Measurements from ENCODE around the gene TUBA3E. TPM values are rescaled to one million over a fixed set of nuclear protein-coding genes. Genes with fewer than 3 reads are reported as not detected.

The TUBA3E gene
- total and polyA plus RNA-seq, 2 of the 8 experiments (the other 6 are each of a cell fraction or from before 2014, with no cell fraction given), result not detected

DNA sequence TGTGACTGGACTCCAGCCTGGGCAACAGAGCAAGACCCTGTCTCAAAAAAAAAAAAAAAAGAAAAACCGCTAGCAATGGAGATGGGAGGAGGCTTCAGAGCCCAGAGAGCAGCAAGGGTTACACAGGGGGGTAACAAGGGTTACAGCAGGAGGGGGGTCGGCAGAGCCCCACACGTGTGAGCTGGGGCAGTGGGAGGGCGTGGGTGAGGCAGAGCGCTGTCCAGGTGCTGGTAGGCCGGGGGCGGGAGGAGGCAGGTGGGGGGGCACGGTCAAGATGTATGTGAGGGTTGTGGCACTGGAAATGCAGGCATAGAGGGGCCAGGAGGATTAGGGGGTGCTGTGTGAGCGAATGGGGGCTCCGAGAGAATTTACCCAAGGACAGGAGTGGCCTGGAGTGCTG is 12.8 kb downstream of the TUBA3E start (continued):
- TF ChIP-seq EP300 (IDR thresholded peaks at IDR 0.05; ENCODE audit: borderline replicate concordance in 1 of 2, low read depth in 2 of 2, low read length in 2 of 2) (no peak), RBBP5 (IDR thresholded peaks at IDR 0.05; ENCODE audit: borderline replicate concordance, low read depth, low read length) (no peak), RNF2 (IDR thresholded peaks at IDR 0.05; ENCODE audit: borderline replicate concordance, low read depth, low read length, missing control alignments, poor library complexity, severe bottlenecking) (no peak)

Data from H1 (cell line).